HepG2 (cell line): Measurements from ENCODE around the gene CD19. TPM values are rescaled to one million over a fixed set of nuclear protein-coding genes. Genes with fewer than 3 reads are reported as not detected.

Experiments
- ATF7 ChIP-seq, 2 experiments: fragments of 450-650 bp in 1 of 2; sonication (generic) in 1 of 2; formaldehyde crosslinking in 1 of 2; IDR thresholded peaks; 2 replicates each; pipeline versions ENCODE4 v1.4.0 to v1.6.1; 2016 to 2020; ENCODE audit warnings: antibody characterized with exemption in 1 of 2, mild to moderate bottlenecking in 1 of 2, missing genetic modification reagents in 1 of 2
- FOSL2 ChIP-seq: sonication (generic); formaldehyde crosslinking; IDR thresholded peaks from 2 replicates; pipeline ENCODE4 v1.4.0; 2020; ENCODE audit warnings: missing genetic modification reagents
- HCFC1 ChIP-seq: fragments of 150-350 bp; IDR thresholded peaks from 2 replicates; pipeline ENCODE4 v1.6.1; 2014; ENCODE audit warnings: low read depth, low read length
- JDP2 ChIP-seq: sonication (generic); formaldehyde crosslinking; IDR thresholded peaks from 2 replicates; pipeline ENCODE4 v1.8.1; 2022; ENCODE audit warnings: missing genetic modification reagents, borderline replicate concordance
- MLX ChIP-seq: IDR thresholded peaks from 2 replicates; pipeline ENCODE4 v1.6.1; 2016
- MTA1 ChIP-seq: sonication (generic); formaldehyde crosslinking; IDR thresholded peaks from 2 replicates; pipeline ENCODE4 v1.4.0; 2020; ENCODE audit warnings: missing genetic modification reagents, mild to moderate bottlenecking, borderline replicate concordance
- SAFB2 ChIP-seq: sonication (generic); formaldehyde crosslinking; IDR thresholded peaks from 2 replicates; pipeline ENCODE4 v1.5.1; 2020; ENCODE audit warnings: missing genetic modification reagents, low read depth, mild to moderate bottlenecking, borderline replicate concordance
- TAF15 ChIP-seq: fragments of 200-400 bp; formaldehyde crosslinking; IDR thresholded peaks from one replicate; pipeline ENCODE4 v1.6.1; 2018; ENCODE audit warnings: mild to moderate bottlenecking, low read depth, low read length; ENCODE audit not compliant: poor library complexity, severe bottlenecking
- TBL1XR1 ChIP-seq: fragments of 150-350 bp; IDR thresholded peaks from 2 replicates; pipeline ENCODE4 v1.6.1; 2014; ENCODE audit warnings: borderline replicate concordance, low read length; ENCODE audit not compliant: partially characterized antibody
- ZFX ChIP-seq: sonication (generic); formaldehyde crosslinking; IDR thresholded peaks from 2 replicates; pipeline ENCODE4 v1.4.0; 2020; ENCODE audit warnings: mild to moderate bottlenecking, low read depth, missing genetic modification reagents, moderate library complexity
- ZNF225 ChIP-seq: sonication (generic); formaldehyde crosslinking; IDR thresholded peaks from 2 replicates; pipeline ENCODE4 v1.4.0; 2020; ENCODE audit warnings: mild to moderate bottlenecking, missing genetic modification reagents
- ZNF331 ChIP-seq: sonication (generic); formaldehyde crosslinking; IDR thresholded peaks from 2 replicates; pipeline ENCODE4 v1.4.0; 2020; ENCODE audit warnings: missing genetic modification reagents
- ZNF570 ChIP-seq: sonication (generic); formaldehyde crosslinking; IDR thresholded peaks from 2 replicates; pipeline ENCODE4 v1.4.0; 2020; ENCODE audit warnings: mild to moderate bottlenecking, missing genetic modification reagents, borderline replicate concordance
- ZNF574 ChIP-seq: sonication (generic); formaldehyde crosslinking; IDR thresholded peaks from 2 replicates; pipeline ENCODE4 v1.4.0; 2020; ENCODE audit warnings: missing genetic modification reagents
- ZNF589 ChIP-seq: sonication (generic); formaldehyde crosslinking; conservative IDR thresholded peaks from 2 replicates; pipeline ENCODE4 v1.8.0; 2022; ENCODE audit warnings: mild to moderate bottlenecking, moderate library complexity, missing genetic modification reagents
- ZSCAN31 ChIP-seq: sonication (generic); formaldehyde crosslinking; IDR thresholded peaks from 2 replicates; pipeline ENCODE4 v1.5.0; 2020; ENCODE audit warnings: low read depth, mild to moderate bottlenecking, missing genetic modification reagents
- polyA plus RNA-seq, 8 experiments: library from polyadenylated mRNA; depleted of rRNA in 3 of 8; stranded (reverse) in 7 of 8; unstranded in 1 of 8; fragments of >200 nt; fragmentation: Illumina TruSeq in 4 of 8; extraction: Trizol in 4 of 8; gene quantifications; 2 replicates each; pipeline versions ENCODE4 v1.2.1 to v1.2.3, GENCODE V29; 2011 to 2016; ENCODE audit warnings: low read depth in 4 of 8, missing spikeins in 1 of 8, mixed read lengths in 1 of 8; ENCODE audit not compliant: insufficient read depth in 1 of 8
- total RNA-seq, 5 experiments: library from RNA; depleted of rRNA; stranded (reverse); fragments of >200 nt; fragmentation: Illumina TruSeq; extraction: Trizol; gene quantifications; 2 replicates each; pipeline ENCODE4 v1.2.3, GENCODE V29; 2016; ENCODE audit warnings: low read depth in 1 of 5
- TF ChIP-seq, protein P1 (sequence below): sonication (generic); formaldehyde crosslinking; IDR thresholded peaks from 2 replicates; pipeline ENCODE4 v1.4.0; 2020; ENCODE audit warnings: missing genetic modification reagents, borderline replicate concordance
- TF ChIP-seq, protein P2 (sequence below): sonication (generic); formaldehyde crosslinking; IDR thresholded peaks from 2 replicates; pipeline ENCODE4 v1.4.0; 2020; ENCODE audit warnings: mild to moderate bottlenecking, missing genetic modification reagents
- TF ChIP-seq, protein P3 (sequence below): sonication (generic); formaldehyde crosslinking; IDR thresholded peaks from 2 replicates; pipeline ENCODE4 v1.4.0; 2020; ENCODE audit warnings: low read depth, mild to moderate bottlenecking, missing genetic modification reagents

CD19 gene
- total and polyA plus RNA-seq, 2 of the 13 experiments (the other 11 are each of a cell fraction or from before 2014, with no cell fraction given), result 0.55 to 1.1 TPM

DNA sequence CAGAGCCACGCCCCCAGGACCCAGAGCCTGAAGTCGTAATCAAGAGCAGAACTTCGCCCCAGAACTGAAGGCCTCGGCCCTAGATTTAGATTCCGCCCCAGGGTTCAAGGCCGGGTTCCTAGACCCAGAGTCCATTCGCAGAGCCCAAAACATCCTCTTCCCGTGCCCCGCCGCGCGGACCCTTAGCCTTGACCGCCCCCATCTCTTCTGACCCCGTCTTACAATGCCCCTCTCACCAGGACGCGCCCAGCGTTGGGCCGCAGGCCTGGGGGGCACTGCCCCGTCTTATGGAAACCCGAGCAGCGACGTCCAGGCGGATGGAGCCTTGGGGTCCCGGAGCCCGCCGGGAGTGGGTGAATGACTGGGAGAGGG lies 5.0 kb downstream of the CD19 start (continued):
- TF ChIP-seq, protein P1, sequence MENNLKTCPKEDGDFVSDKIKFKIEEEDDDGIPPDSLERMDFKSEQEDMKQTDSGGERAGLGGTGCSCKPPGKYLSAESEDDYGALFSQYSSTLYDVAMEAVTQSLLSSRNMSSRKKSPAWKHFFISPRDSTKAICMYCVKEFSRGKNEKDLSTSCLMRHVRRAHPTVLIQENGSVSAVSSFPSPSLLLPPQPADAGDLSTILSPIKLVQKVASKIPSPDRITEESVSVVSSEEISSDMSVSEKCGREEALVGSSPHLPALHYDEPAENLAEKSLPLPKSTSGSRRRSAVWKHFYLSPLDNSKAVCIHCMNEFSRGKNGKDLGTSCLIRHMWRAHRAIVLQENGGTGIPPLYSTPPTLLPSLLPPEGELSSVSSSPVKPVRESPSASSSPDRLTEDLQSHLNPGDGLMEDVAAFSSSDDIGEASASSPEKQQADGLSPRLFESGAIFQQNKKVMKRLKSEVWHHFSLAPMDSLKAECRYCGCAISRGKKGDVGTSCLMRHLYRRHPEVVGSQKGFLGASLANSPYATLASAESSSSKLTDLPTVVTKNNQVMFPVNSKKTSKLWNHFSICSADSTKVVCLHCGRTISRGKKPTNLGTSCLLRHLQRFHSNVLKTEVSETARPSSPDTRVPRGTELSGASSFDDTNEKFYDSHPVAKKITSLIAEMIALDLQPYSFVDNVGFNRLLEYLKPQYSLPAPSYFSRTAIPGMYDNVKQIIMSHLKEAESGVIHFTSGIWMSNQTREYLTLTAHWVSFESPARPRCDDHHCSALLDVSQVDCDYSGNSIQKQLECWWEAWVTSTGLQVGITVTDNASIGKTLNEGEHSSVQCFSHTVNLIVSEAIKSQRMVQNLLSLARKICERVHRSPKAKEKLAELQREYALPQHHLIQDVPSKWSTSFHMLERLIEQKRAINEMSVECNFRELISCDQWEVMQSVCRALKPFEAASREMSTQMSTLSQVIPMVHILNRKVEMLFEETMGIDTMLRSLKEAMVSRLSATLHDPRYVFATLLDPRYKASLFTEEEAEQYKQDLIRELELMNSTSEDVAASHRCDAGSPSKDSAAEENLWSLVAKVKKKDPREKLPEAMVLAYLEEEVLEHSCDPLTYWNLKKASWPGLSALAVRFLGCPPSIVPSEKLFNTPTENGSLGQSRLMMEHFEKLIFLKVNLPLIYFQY (CRISPR knock-in tag), result peak; percentile 59; the same call in 1 of the 2 replicates
- TF ChIP-seq ZNF589 (CRISPR knock-in tag) (no peak; the same call in 1 of the 2 replicates), ZSCAN31 (no peak), ZNF331 (no peak), ATF7 (IDR thresholded peaks at IDR 0.05) (no peak), ATF7 (CRISPR knock-in tag; IDR thresholded peaks at IDR 0.05) (no peak), HCFC1 (no peak), MLX (CRISPR knock-in tag) (no peak), TAF15 (no peak), ZNF570 (no peak), ZNF225 (no peak), JDP2 (no peak), FOSL2 (no peak), SAFB2 (CRISPR knock-in tag) (0 out of 2 replicates have a peak, but pooled peaks have one; percentile 3), ZNF574 (no peak; the same call in 1 of the 2 replicates), TBL1XR1 (no peak), MTA1 (CRISPR knock-in tag) (0 out of 2 replicates have a peak, but pooled peaks have one; percentile 50), ZFX (peak; percentile 74)
- TF ChIP-seq, protein P2, sequence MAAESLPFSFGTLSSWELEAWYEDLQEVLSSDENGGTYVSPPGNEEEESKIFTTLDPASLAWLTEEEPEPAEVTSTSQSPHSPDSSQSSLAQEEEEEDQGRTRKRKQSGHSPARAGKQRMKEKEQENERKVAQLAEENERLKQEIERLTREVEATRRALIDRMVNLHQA (CRISPR knock-in tag), result no peak
- TF ChIP-seq, protein P3, sequence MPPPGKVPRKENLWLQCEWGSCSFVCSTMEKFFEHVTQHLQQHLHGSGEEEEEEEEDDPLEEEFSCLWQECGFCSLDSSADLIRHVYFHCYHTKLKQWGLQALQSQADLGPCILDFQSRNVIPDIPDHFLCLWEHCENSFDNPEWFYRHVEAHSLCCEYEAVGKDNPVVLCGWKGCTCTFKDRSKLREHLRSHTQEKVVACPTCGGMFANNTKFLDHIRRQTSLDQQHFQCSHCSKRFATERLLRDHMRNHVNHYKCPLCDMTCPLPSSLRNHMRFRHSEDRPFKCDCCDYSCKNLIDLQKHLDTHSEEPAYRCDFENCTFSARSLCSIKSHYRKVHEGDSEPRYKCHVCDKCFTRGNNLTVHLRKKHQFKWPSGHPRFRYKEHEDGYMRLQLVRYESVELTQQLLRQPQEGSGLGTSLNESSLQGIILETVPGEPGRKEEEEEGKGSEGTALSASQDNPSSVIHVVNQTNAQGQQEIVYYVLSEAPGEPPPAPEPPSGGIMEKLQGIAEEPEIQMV (CRISPR knock-in tag), result no peak
